Activated CD4-positive, alpha-beta T cell treated with anti-CD3 and anti-CD28 coated beads for 36 hours (primary cell): ENCODE measurements around the gene TMSB15A. TPM values are rescaled to one million over a fixed set of nuclear protein-coding genes. Genes with fewer than 3 reads are reported as not detected.
"Not testable (repeated sequence)": the region's sequence is repeated elsewhere in the genome, so short reads cannot be mapped to it uniquely, and the experiment has no call there.

ENCODE experiments used
- ATAC-seq: fragments of 200-7000 bp; cut with Tn5 transposase; one replicate; pipeline ENCODE4 v1.10.0; 2021; ENCODE audit warnings: mild to moderate bottlenecking, moderate library complexity
- CTCF ChIA-PET: fragments of 350-600 bp; sonication (Branson Sonifier 250); formaldehyde crosslinking; loops from one replicate; lab custom pipeline; 2021; ENCODE audit warnings: antibody characterized with exemption; lab: Charles Lee
- POLR2A ChIA-PET: fragments of 350-600 bp; sonication (Branson Sonifier 250); formaldehyde crosslinking; loops from one replicate; lab custom pipeline; 2021; ENCODE audit warnings: antibody characterized with exemption, inconsistent platforms; lab: Charles Lee
- DNase-seq: peaks from one replicate; pipeline ENCODE4 v3.0.0-alpha.2; 2020
- H3K27ac Mint-ChIP-seq: one replicate; pipeline ENCODE4 v1.8.0; 2021; ENCODE audit warnings: mixed read lengths
- H3K27me3 Mint-ChIP-seq: one replicate; pipeline ENCODE4 v1.8.0; 2021; ENCODE audit warnings: mixed read lengths
- H3K36me3 Mint-ChIP-seq: one replicate; pipeline ENCODE4 v1.8.0; 2021; ENCODE audit warnings: low read depth, mixed read lengths
- H3K4me1 Mint-ChIP-seq: one replicate; pipeline ENCODE4 v1.8.0; 2021; ENCODE audit warnings: mixed read lengths
- H3K4me3 Mint-ChIP-seq: one replicate; pipeline ENCODE4 v1.8.0; 2021; ENCODE audit warnings: mild to moderate bottlenecking, moderate library complexity, mixed read lengths
- H3K9me3 Mint-ChIP-seq: one replicate; pipeline ENCODE4 v1.8.0; 2021; ENCODE audit warnings: low read depth, mixed read lengths
- intact Hi-C, 2 experiments: fragments of 100-400 bp; cut with DNase I in 1 of 2; cut with micrococcal nuclease in 1 of 2; formaldehyde crosslinking; loops; one replicate each; pipeline versions ENCODE4 v1.14.2 to v1.15.1; 2022 to 2024; cut with DNase I, micrococcal nuclease
- total RNA-seq, 2 experiments: library from RNA; stranded (reverse); gene quantifications; one replicate each; pipeline ENCODE4 v1.2.3, GENCODE V29; 2021

TMSB15A gene
- 1 to 10 TPM in 1 of 2 experiments, under 1 TPM in 1; 0.84 to 1.1 TPM for total RNA-seq

DNA sequence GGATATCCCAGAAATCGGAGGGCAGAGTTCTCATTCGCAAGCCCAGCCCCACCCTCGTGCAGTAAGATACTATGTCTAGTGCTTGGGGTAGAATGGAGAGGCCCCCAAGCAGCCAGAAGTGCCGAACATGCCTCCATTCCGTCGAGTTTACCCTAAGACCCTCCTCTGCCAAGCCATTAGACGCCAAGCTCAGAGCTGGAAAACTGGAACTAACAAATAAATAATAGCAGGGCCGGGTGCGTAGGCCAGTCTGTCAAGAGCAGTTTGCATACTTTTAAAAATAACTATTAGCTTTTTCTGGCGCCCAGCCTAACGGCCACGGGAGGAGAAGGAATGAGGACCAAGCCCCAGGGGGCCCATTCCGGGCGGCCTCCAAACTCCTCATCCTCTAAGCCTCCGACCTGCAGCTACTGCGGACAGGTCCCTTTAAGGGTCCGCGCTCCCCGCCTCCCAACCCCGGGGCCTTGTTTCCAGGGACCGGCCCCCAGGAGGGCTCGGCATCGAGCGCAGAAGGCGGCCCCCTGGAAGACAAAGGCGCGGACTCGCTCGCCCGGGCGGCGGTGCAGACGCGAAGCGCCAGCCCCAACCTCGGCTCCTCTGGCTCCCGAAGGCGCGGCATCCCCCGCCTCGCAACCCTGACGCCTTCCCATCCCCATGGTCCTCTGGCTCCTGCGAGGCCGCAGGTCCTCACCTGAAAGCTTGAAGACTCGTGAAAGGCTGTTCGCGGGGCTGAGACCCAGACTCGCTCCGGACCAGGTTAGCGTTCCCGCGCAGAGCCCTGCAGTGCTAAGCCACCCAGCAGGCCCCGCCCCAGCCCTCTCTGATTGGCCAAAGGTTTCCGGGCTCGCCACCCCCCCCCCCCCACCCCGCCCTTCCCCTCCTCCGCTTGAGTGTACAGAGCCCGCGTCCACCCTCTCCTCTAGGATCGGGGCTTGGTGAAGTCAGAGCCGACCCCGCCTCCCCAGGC is at the start of gene TMSB15A:
TMSB15A (minus strand) TSS at position 765 of the 967 bp plus-strand sequence.
- intact Hi-C loops = loop anchor here in 1 of 2 experiments (2.0 kb wide), 2 partner anchors 83 to 347 kb away; partner anchors contain the start of gene ARMCX5
- Mint-ChIP-seq H3K9me3 (no peaks in the 10 kb centered on the region), H3K36me3 (no peaks in the 10 kb centered on the region), H3K27ac (peak within 1 kb of the TSS; percentile 65), H3K4me3 (peak within 1 kb of the TSS; percentile 73), H3K4me1 (peaks cover 4% of the 10 kb centered on the region), H3K27me3 (peaks cover 35% of the 10 kb centered on the region)
- DNase-seq (peak; percentile 75), ATAC-seq (peak; percentile 98)
- CTCF ChIA-PET = interaction anchor here (0.6 to 1.1 kb wide), 2 partner anchors 384 to 994 kb away, joined by 3 to 4 read pairs; no protein-coding TSS in a partner anchor
- POLR2A ChIA-PET = no interaction called here

DNA sequence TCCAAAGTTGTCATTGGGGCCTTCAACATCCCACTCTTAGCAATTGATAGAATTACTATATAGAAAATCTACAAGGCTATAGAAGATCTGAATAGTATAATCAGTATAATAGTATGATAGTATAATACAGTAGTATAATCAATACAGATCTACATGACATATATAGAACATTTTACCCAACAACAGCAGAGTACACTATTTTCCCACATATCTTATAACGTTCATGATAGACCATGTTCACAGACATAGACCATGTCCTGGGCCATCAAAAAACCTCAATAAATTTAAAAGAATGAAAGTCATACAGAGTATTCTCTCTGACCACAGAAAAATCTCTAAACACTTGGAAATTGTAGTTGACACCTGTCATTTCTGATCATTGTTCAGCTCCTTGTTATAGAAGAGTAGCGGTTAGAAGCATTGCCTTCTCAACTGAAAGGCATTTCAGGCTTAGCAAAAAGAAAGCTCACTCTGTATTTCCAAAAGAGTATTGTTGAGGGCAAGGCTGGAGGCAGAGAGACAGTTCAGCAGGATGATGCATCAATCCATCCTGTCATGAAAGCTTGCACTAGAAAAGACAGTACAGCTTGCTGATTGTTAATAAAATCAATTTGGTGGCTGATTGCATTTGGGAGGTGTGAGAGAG is 44.0 kb upstream of the TMSB15A start:
- Mint-ChIP-seq H3K4me1 (no peaks in the 10 kb centered on the region), H3K4me3 (no peak overlapping the region), H3K27me3 (no peaks in the 10 kb centered on the region), H3K36me3 (no peaks in the 10 kb centered on the region), H3K9me3 (no peaks in the 10 kb centered on the region), H3K27ac (no peak overlapping the region)
- DNase-seq = no peak
- intact Hi-C loops = no loop called here
- ATAC-seq = peak; percentile 47
- POLR2A ChIA-PET = no interaction called here
- CTCF ChIA-PET = no interaction called here

DNA sequence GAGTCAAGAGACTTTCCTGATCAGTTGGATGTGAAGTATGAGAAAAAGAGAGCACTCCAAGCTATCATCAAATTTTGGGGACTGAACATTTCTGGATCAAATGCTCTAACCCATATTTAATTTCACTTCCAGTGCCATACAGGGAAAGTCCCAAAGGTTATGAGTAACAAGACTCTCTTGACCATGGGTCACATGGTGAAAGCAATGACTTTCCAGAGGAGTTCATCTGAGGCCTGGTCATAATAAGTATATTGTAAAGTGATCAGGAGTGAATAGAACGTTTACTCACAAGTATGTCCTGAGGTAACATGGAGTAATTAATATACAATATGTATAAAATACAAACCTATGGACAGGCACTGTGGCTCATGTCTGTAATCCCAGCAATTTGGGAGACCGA is 42.1 kb upstream of the TMSB15A start:
- DNase-seq (no peak), ATAC-seq (peak; percentile 19)
- Mint-ChIP-seq H3K4me3 (no peak overlapping the region), H3K9me3 (no peaks in the 10 kb centered on the region), H3K4me1 (no peaks in the 10 kb centered on the region), H3K27ac (no peak overlapping the region), H3K36me3 (no peaks in the 10 kb centered on the region), H3K27me3 (no peaks in the 10 kb centered on the region)
- ChIA-PET CTCF (no interaction called here), POLR2A (no interaction called here)
- intact Hi-C loops = no loop called here

- ChIA-PET CTCF (no interaction called here), POLR2A (no interaction called here)
- intact Hi-C loops = loop anchor here in 1 of 2 experiments (10.0 kb wide), 1 partner anchor 47 kb away; the partner anchor contains the start of gene ARMCX5
- Mint-ChIP-seq H3K36me3 (no peaks in the 10 kb centered on the region), H3K27ac (no peak overlapping the region), H3K4me3 (no peak overlapping the region), H3K4me1 (peaks cover 2% of the 10 kb centered on the region), H3K9me3 (no peaks in the 10 kb centered on the region), H3K27me3 (peaks cover 3% of the 10 kb centered on the region)
- DNase-seq (no peak), ATAC-seq (no peak)
These were observed 31.7 kb upstream of the TMSB15A start for GRCh38 chrX:102548231-102548630.

- peak; percentile 79 for ATAC-seq
- peak overlapping the region; percentile 51 for H3K27ac Mint-ChIP-seq
- peak; percentile 32 for DNase-seq
- CTCF ChIA-PET = no interaction called here
- peak overlapping the region; percentile 71 for H3K4me3 Mint-ChIP-seq
- no peaks in the 10 kb centered on the region for H3K36me3 Mint-ChIP-seq
- H3K4me1 Mint-ChIP-seq = peaks cover 2% of the 10 kb centered on the region
- H3K27me3 Mint-ChIP-seq = peaks cover 3% of the 10 kb centered on the region
- POLR2A ChIA-PET = no interaction called here
- intact Hi-C loops = loop anchor here in 1 of 2 experiments (10.0 kb wide), 1 partner anchor 48 kb away; the partner anchor contains the start of gene ARMCX5
- H3K9me3 Mint-ChIP-seq = no peaks in the 10 kb centered on the region
These were observed 30.4 kb upstream of the TMSB15A start for GRCh38 chrX:102546828-102547493.

DNA sequence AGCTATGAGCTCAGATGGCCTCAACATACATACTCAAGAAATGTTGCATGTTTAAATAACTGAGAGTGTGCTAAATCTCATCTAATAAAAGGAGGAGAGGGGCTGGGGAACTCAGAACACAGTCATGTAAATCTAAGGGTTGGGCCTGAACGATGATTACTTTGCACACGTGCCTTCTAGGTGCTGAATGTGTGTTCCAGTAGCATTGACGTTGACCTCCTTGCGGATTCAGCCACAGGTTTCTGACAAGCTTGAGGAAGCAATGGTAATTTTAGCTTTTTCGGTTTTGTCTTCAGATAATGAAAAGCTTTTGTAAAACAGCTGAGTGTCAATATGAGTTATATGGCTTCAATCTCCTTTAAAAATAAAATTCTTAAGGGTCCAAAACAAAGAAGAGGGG is 29.6 kb upstream of the TMSB15A start:
- H3K9me3 Mint-ChIP-seq, H3K36me3 Mint-ChIP-seq, H3K27ac Mint-ChIP-seq, DNase-seq, POLR2A ChIA-PET, H3K27me3 Mint-ChIP-seq, CTCF ChIA-PET, H3K4me1 Mint-ChIP-seq, ATAC-seq: not testable (repeated sequence)
- intact Hi-C loops = loop anchor here in 1 of 2 experiments (10.0 kb wide), 1 partner anchor 49 kb away; the partner anchor contains the start of gene ARMCX5
- peak overlapping the region; percentile 71 for H3K4me3 Mint-ChIP-seq

GRCh38 chrX:102535958-102536357 is 19.4 kb upstream of the TMSB15A start:
- DNase-seq (no peak), ATAC-seq (no peak)
- Mint-ChIP-seq H3K36me3 (no peaks in the 10 kb centered on the region), H3K27ac (no peak overlapping the region), H3K27me3 (peaks cover 8% of the 10 kb centered on the region), H3K4me3 (no peak overlapping the region), H3K9me3 (no peaks in the 10 kb centered on the region), H3K4me1 (no peaks in the 10 kb centered on the region)
- CTCF ChIA-PET = no interaction called here
- intact Hi-C loops = no loop called here
- POLR2A ChIA-PET = no interaction called here

- peaks cover 4% of the 10 kb centered on the region for H3K4me1 Mint-ChIP-seq
- H3K9me3 Mint-ChIP-seq = no peaks in the 10 kb centered on the region
- ChIA-PET CTCF (no interaction called here), POLR2A (no interaction called here)
- DNase-seq = no peak
- no peak overlapping the region for H3K27ac Mint-ChIP-seq
- no peaks in the 10 kb centered on the region for H3K36me3 Mint-ChIP-seq
- intact Hi-C loops = loop anchor here in 1 of 2 experiments (2.0 kb wide), 2 partner anchors 81 to 345 kb away; partner anchors contain the start of gene ARMCX5
- H3K4me3 Mint-ChIP-seq = no peak overlapping the region
- H3K27me3 Mint-ChIP-seq = peaks cover 33% of the 10 kb centered on the region
- no peak for ATAC-seq
These were observed 787 bp upstream of the TMSB15A start for GRCh38 chrX:102517326-102517725.

- peaks cover 35% of the 10 kb centered on the region for H3K27me3 Mint-ChIP-seq
- no peak overlapping the region for H3K27ac Mint-ChIP-seq
- H3K9me3 Mint-ChIP-seq = no peaks in the 10 kb centered on the region
- intact Hi-C loops = no loop called here
- no peak overlapping the region for H3K4me3 Mint-ChIP-seq
- no peaks in the 10 kb centered on the region for H3K36me3 Mint-ChIP-seq
- DNase-seq = no peak
- no peak for ATAC-seq
- ChIA-PET POLR2A (no interaction called here), CTCF (no interaction called here)
- peaks cover 4% of the 10 kb centered on the region for H3K4me1 Mint-ChIP-seq
These were observed 2.0 kb downstream of the TMSB15A start for GRCh38 chrX:102514536-102514935.

DNA sequence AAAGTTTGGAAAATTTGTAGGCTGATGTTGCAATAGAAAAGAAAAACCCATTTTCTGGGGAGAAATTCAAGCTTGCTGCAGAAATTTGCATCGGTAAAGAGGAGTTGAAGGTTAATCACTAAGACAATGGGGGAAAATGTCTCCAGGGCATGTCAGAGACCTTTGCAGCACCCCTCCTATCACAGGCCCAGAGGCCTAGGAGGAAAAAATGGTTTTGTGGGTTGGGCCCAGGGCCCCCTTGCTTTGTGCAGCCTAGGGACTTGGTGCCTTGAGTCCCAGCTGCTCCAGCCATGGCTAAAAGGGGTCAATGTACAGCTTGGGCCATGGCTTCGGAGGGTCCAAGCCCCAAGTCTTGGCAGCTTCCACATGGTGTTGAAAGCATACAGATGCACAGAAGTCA is 17.8 kb downstream of the TMSB15A start:
- Mint-ChIP-seq H3K36me3 (no peaks in the 10 kb centered on the region), H3K9me3 (peaks cover 1% of the 10 kb centered on the region), H3K27ac (no peak overlapping the region), H3K4me1 (no peaks in the 10 kb centered on the region), H3K27me3 (no peaks in the 10 kb centered on the region), H3K4me3 (no peak overlapping the region)
- ATAC-seq (no peak), DNase-seq (no peak)
- CTCF ChIA-PET = no interaction called here
- POLR2A ChIA-PET = no interaction called here
- intact Hi-C loops = loop anchor here in 1 of 2 experiments (10.0 kb wide), 1 partner anchor 434 kb away; no protein-coding TSS in a partner anchor

GRCh38 chrX:102491766-102492165 is 24.8 kb downstream of the TMSB15A start:
- no peak overlapping the region for H3K4me3 Mint-ChIP-seq
- ChIA-PET CTCF (no interaction called here), POLR2A (no interaction called here)
- no peak overlapping the region for H3K27ac Mint-ChIP-seq
- intact Hi-C loops = loop anchor here in 1 of 2 experiments (10.0 kb wide), 1 partner anchor 427 kb away; no protein-coding TSS in a partner anchor
- H3K4me1 Mint-ChIP-seq = no peaks in the 10 kb centered on the region
- ATAC-seq (no peak), DNase-seq (no peak)
- H3K36me3 Mint-ChIP-seq = no peaks in the 10 kb centered on the region
- no peaks in the 10 kb centered on the region for H3K27me3 Mint-ChIP-seq
- H3K9me3 Mint-ChIP-seq = no peaks in the 10 kb centered on the region
